Osteocyte (in vitro differentiated cells): ENCODE data around the gene DLG4. TPM values are rescaled to one million over a fixed set of nuclear protein-coding genes. Genes with fewer than 3 reads are reported as not detected.
A peak's percentile ranks its signal among the peaks of the same experiment; 100 is the strongest.

ENCODE experiments used
- DNase-seq: peaks from one replicate; pipeline ENCODE4 v3.0.0; 2021; ENCODE audit warnings: mixed read lengths; ENCODE audit not compliant: unreplicated experiment; ENCODE audit errors: extremely low spot score
- H3K27ac Mint-ChIP-seq: one replicate; pipeline ENCODE4 v1.8.0; 2021; ENCODE audit warnings: mild to moderate bottlenecking, mixed read lengths; ENCODE audit not compliant: unreplicated experiment
- H3K27me3 Mint-ChIP-seq: one replicate; pipeline ENCODE4 v1.8.0; 2021; ENCODE audit warnings: mixed read lengths; ENCODE audit not compliant: unreplicated experiment
- H3K36me3 Mint-ChIP-seq: one replicate; pipeline ENCODE4 v1.8.0; 2021; ENCODE audit warnings: mixed read lengths; ENCODE audit not compliant: unreplicated experiment
- H3K4me1 Mint-ChIP-seq: one replicate; pipeline ENCODE4 v1.8.0; 2021; ENCODE audit warnings: mixed read lengths; ENCODE audit not compliant: unreplicated experiment
- H3K4me3 Mint-ChIP-seq: one replicate; pipeline ENCODE4 v1.8.0; 2021; ENCODE audit warnings: mild to moderate bottlenecking, moderate library complexity, mixed read lengths; ENCODE audit not compliant: unreplicated experiment
- H3K9me3 Mint-ChIP-seq: one replicate; pipeline ENCODE4 v1.8.0; 2021; ENCODE audit warnings: mixed read lengths; ENCODE audit not compliant: unreplicated experiment
- CTCF ChIP-seq: fragments of 200-600 bp; sonication (generic); IDR thresholded peaks from 2 replicates; pipeline ENCODE4 v1.5.0; 2021; ENCODE audit warnings: antibody characterized with exemption, mild to moderate bottlenecking, moderate library complexity
- total RNA-seq: library from RNA; stranded (reverse); gene quantifications from 2 replicates; pipeline ENCODE4 v1.2.1, GENCODE V29; 2021

Gene DLG4
- total RNA-seq, 1 donor from 2014 or later = 38.5 TPM

GRCh38 chr17:7208027-7208571 lies 11.5 kb downstream of the DLG4 start:
- Mint-ChIP-seq H3K9me3 (no peaks in the 10 kb centered on the region), H3K4me3 (no peak overlapping the region), H3K36me3 (peaks cover 1% of the 10 kb centered on the region), H3K4me1 (peaks cover 21% of the 10 kb centered on the region), H3K27me3 (no peaks in the 10 kb centered on the region), H3K27ac (no peak overlapping the region)
- TF ChIP-seq CTCF = no peak
- no peak for DNase-seq

GRCh38 chr17:7207120-7208001 lies 12.3 kb downstream of the DLG4 start:
- H3K36me3 Mint-ChIP-seq = peaks cover 7% of the 10 kb centered on the region
- no peak overlapping the region for H3K4me3 Mint-ChIP-seq
- H3K27ac Mint-ChIP-seq = peak overlapping the region; percentile 47
- no peak for DNase-seq
- H3K4me1 Mint-ChIP-seq = peaks cover 20% of the 10 kb centered on the region
- H3K9me3 Mint-ChIP-seq = no peaks in the 10 kb centered on the region
- H3K27me3 Mint-ChIP-seq = no peaks in the 10 kb centered on the region
- no peak for TF ChIP-seq CTCF

GRCh38 chr17:7205561-7205960 lies 14.1 kb downstream of the DLG4 start:
- Mint-ChIP-seq H3K27ac (peak overlapping the region; percentile 89), H3K4me1 (peaks cover 16% of the 10 kb centered on the region)
- TF ChIP-seq CTCF = no peak

GRCh38 chr17:7204828-7205461 lies 14.7 kb downstream of the DLG4 start:
- Mint-ChIP-seq H3K27ac (peak overlapping the region; percentile 89), H3K4me1 (peaks cover 16% of the 10 kb centered on the region), H3K4me3 (peak overlapping the region; percentile 70)

More at GRCh38 chr17:7205561-7205960, 14.1 kb downstream of the DLG4 start:
- no peak for DNase-seq
- Mint-ChIP-seq H3K27me3 (no peaks in the 10 kb centered on the region), H3K9me3 (no peaks in the 10 kb centered on the region), H3K36me3 (peaks cover 15% of the 10 kb centered on the region), H3K4me3 (peak overlapping the region; percentile 70)

More at GRCh38 chr17:7204828-7205461, 14.7 kb downstream of the DLG4 start:
- Mint-ChIP-seq H3K27me3 (no peaks in the 10 kb centered on the region), H3K36me3 (peaks cover 13% of the 10 kb centered on the region), H3K9me3 (no peaks in the 10 kb centered on the region)
- no peak for TF ChIP-seq CTCF
- peak; percentile 90 for DNase-seq
